ENCODE measurements around the gene PAQR6. TPM values are rescaled to one million over a fixed set of nuclear protein-coding genes. Genes with fewer than 3 reads are reported as not detected.

The PAQR6 gene, protein sequence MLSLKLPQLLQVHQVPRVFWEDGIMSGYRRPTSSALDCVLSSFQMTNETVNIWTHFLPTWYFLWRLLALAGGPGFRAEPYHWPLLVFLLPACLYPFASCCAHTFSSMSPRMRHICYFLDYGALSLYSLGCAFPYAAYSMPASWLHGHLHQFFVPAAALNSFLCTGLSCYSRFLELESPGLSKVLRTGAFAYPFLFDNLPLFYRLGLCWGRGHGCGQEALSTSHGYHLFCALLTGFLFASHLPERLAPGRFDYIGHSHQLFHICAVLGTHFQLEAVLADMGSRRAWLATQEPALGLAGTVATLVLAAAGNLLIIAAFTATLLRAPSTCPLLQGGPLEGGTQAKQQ
- total RNA-seq = 0.22 and 0.37 TPM in 2 replicates

DNA sequence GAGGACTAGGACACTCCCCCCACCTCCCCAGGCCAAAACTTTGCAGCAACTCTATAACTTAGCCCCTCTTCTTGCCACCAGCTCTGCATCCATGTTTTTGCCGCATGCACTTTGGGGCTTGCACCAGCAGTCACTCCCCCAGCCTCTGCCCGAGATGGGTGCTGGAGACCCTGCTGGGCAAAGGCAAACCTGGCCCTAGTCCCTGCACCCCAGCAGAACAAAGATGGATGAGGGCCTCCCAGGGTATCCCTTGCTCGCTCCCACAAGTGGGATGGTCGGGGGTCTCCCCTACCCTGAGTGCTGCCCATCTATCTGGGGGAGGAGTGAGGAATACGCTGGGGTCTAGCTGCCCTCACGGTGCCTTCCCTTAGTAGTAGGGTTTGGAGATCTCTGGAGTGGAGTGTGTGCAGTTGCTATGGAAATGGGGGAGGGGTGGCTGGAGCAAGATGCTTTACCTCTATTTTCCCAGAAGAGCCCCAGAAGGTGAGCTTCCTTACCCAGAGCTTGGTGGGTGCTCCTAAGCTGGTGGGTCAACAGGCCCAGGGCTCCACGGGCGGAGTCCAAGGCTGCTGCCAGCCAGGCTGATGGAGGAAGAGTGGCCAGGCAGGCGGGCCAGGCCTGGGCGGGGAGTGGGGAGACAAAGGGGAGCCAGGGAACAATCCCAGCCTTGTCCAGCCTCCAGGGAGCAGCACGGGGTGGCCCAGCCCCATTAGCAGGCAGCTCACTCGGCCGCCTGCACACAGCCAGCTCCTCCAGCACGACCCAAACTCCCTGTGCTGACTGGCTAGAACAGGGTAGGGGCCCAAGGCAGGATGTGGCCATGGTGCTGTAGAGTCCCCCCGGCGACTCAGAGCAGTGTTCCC is at the start of gene PAQR6:
TSS of gene PAQR6 (minus strand) at position 597 of the 863 bp plus-strand sequence. CDS start 1,325 bp downstream, outside the sequence.

DNA sequence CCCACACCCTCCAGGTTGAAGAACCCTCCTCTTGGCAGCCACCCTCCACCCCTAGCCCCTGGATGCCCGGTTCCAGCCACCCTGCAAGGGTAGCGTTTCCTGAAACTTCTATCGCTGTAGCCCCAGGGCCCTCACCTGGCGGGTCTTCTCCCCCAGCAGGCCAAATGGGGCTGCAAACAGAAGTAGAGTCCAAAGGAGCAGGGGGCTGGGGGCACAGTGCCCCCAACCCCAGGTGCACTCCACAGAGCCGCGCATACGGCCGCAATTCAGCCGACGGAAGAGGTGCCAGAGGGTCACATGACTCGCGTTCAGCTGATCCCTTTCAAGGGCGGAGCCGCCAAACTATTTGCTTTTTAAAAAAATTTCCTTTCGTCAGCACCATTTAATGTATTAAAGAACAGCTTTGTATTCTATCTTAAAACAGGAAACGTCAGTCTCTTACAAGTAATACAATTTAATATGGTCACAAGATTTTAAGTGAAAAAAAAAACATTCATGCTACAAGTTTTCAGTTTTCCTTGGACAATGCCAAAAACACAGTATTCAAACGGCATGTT is 47.6 kb upstream of the PAQR6 start, which contains the start of gene GLMP:
TSS of gene GLMP (minus strand) at position 289 of the 557 bp plus-strand sequence. CDS start at position 255, 34 bp downstream.

DNA sequence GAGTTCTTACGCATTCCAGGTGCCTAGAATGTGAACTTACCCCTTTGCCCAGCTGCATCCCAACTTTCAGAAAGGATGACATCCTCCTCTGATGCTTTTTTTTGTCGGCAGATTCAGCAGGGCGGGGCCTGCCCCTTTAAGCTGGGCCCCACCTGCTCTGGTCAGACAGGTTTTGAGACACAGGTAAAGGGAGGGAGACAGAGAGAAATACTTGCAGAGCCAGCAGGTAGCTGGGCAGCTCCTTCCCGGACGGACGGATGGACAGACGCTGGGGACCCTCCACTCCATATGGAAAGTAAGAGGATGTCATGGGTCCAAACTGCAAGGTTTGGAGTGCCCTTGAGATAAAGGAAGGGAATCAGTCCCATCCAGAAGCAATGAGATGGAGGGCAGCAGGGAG is 36.3 kb upstream of the PAQR6 start, which contains the start of gene TMEM79:
TSS of gene TMEM79 (plus strand) at position 214 of the 400 bp plus-strand sequence. CDS start 902 bp downstream, outside the sequence.

DNA sequence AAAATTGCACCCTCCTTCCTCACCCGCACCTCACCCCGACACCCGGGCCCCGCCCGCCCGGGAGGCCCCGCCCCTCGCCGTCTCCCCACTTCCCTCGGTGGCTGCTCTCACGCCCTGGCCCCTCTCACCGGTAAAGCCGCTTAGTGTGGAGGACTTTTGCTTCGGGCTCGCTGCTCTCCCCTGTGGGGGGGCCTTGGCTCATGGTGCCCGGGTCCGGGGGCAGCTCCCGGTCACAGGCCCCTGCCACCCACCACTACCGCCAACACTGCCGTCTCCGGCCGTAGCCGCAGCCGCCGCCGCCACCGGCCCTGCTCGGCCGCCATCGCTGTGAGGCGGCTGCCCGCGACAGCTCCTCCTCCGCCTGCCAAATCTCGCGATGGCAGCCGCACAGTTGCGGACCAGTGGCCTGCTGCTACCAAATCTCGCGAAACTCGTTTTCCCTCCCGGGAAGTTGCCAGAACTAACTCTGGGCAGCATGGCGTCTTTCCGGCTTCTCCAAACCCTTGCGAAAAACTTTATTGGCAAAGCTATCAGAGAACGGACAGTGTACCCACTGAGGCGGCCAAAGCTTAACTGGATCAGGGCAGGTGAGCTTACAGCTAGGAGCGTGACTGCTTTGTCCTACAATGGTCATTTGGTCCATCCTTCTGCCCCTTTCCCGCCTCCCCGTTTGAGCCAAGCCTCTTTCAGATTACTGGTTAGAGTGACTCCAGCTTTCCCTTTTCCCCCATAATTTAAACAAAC is 34.8 kb upstream of the PAQR6 start, which contains the start of gene SMG5:
TSS of gene SMG5 (minus strand) at position 347 of the 744 bp plus-strand sequence. CDS start at position 202, 145 bp downstream.

DNA sequence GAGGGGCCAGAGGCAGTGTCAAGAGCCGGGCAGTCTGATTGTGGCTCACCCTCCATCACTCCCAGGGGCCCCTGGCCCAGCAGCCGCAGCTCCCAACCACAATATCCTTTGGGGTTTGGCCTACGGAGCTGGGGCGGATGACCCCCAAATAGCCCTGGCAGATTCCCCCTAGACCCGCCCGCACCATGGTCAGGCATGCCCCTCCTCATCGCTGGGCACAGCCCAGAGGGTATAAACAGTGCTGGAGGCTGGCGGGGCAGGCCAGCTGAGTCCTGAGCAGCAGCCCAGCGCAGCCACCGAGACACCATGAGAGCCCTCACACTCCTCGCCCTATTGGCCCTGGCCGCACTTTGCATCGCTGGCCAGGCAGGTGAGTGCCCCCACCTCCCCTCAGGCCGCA is 5.9 kb downstream of the PAQR6 start, which contains the start of gene BGLAP:
TSS of gene BGLAP (plus strand) at position 259 of the 400 bp plus-strand sequence. CDS start at position 307, 48 bp downstream.

DNA sequence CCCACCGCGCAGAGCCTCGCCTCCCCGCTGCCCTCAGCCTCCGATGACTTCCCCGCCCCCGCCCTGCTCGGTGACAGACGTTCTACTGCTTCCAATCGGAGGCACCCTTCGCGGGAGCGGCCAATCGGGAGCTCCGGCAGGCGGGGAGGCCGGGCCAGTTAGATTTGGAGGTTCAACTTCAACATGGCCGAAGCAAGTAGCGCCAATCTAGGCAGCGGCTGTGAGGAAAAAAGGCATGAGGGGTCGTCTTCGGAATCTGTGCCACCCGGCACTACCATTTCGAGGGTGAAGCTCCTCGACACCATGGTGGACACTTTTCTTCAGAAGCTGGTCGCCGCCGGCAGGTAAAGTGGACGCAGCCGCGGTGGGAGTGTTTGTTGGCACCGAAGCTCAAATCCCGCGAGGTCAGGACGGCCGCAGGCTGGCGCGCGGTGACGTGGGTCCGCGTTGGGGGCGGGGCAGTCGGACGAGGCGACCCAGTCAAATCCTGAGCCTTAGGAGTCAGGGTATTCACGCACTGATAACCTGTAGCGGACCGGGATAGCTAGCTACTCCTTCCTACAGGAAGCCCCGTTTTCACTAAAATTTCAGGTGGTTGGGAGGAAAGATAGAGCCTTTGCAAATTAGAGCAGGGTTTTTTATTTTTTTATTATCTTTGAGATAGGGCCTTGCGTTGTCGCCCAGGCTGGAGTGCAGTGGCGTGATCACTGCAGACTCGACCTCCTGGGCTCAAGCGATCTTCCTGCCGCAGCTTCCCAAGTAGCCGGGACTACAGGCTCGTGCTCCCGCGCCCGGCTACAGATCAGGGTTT is 34.8 kb downstream of the PAQR6 start, which contains the start of gene PMF1:
TSS of gene PMF1 (plus strand) at position 175 of the 811 bp plus-strand sequence. CDS start at position 184, 9 bp downstream.

DNA sequence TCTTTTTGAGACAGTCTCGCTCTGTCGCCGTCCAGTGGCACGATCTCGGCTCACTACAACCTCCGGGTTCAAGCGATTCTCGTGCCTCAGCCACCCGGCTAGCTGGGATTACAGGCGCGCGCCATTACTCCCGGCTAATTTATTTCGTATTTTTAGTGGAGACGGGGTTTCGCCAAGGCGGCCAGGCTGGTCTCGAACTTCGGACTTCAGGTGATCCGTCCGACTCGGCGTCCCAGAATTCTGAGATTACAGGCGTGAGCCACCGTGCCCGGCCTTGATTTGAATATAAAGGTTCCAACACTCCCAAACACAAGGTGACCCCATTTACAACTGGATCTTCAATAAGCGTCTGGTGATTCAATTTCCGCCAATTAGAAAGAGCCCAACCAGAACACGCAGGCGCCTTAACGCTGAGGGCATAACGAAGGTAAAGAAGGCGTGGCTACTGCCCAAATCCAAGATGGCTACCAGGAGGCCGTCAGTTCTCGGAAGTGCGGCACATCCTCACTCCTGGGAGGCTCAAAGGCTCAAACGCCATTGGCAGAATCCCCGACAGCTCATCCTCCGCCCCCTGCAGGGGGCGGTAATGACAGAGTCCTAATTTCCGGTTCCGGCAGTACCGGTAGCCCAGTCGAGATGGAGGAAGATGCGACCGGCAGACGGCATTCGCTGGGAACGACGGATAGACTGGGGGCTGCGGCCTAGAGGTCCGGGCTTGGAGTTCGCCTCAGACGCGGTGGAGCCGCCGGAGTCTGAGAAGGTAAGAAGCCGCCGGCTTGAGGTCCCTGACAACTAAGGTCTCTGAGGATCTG is 54.2 kb downstream of the PAQR6 start, which contains the start of gene SLC25A44:
TSS of gene SLC25A44 (plus strand) at position 617 of the 812 bp plus-strand sequence. CDS start 5,744 bp downstream, outside the sequence.

Other genes starting within 250 kb of the PAQR6 start
- gene SSR2, start 227.1 kb downstream of the PAQR6 start, total RNA-seq = 628 and 681 TPM in 2 replicates
- gene UBQLN4, start 194.3 kb downstream of the PAQR6 start, total RNA-seq = 12.8 and 14.7 TPM in 2 replicates
- 35.0 and 40.1 TPM in 2 replicates for gene LAMTOR2, start 193.3 kb downstream of the PAQR6 start, total RNA-seq
- gene RAB25, start 186.9 kb downstream of the PAQR6 start, total RNA-seq = not detected in 2 replicates
- 0.89 and 1.7 TPM in 2 replicates for gene MEX3A, start 165.6 kb downstream of the PAQR6 start, total RNA-seq
- 1,149 and 1,765 TPM in 2 replicates for gene LMNA, start 133.3 kb downstream of the PAQR6 start, total RNA-seq
- 0.66 and 1.2 TPM in 2 replicates for gene SEMA4A, start 94.5 kb downstream of the PAQR6 start, total RNA-seq
- 7.6 and 11.2 TPM in 2 replicates for gene SLC25A44, start 54.0 kb downstream of the PAQR6 start, total RNA-seq
- 28.9 and 45.6 TPM in 2 replicates for gene PMF1, start 35.0 kb downstream of the PAQR6 start, total RNA-seq
- 0.11 TPM in 1 of 2 replicates, not detected in the other for gene BGLAP, start 5.9 kb downstream of the PAQR6 start, total RNA-seq
- 54.8 and 59.2 TPM in 2 replicates for gene SMG5, start 34.8 kb upstream of the PAQR6 start, total RNA-seq
- 1.3 and 2.5 TPM in 2 replicates for gene TMEM79, start 36.3 kb upstream of the PAQR6 start, total RNA-seq
- gene GLMP, start 47.6 kb upstream of the PAQR6 start, total RNA-seq = 38.3 and 69.4 TPM in 2 replicates
- not detected in 2 replicates for gene VHLL, start 51.3 kb upstream of the PAQR6 start, total RNA-seq
- gene CCT3, start 90.2 kb upstream of the PAQR6 start, total RNA-seq = 385 and 599 TPM in 2 replicates
- gene TSACC, start 90.5 kb upstream of the PAQR6 start, total RNA-seq = not detected in 2 replicates
- gene RHBG, start 121.2 kb upstream of the PAQR6 start, total RNA-seq = not detected in 2 replicates

Measured in uterine smooth muscle cell (primary cell).